HG03039 (cell line): ENCODE measurements around the gene SSC5D.

ENCODE experiments used
- ATAC-seq: cut with Tn5 transposase; IDR thresholded peaks from one replicate; pipeline ENCODE4 v1.9.1; 2021; ENCODE audit warnings: mild to moderate bottlenecking, moderate library complexity; ENCODE audit not compliant: unreplicated experiment

Gene SSC5D

DNA sequence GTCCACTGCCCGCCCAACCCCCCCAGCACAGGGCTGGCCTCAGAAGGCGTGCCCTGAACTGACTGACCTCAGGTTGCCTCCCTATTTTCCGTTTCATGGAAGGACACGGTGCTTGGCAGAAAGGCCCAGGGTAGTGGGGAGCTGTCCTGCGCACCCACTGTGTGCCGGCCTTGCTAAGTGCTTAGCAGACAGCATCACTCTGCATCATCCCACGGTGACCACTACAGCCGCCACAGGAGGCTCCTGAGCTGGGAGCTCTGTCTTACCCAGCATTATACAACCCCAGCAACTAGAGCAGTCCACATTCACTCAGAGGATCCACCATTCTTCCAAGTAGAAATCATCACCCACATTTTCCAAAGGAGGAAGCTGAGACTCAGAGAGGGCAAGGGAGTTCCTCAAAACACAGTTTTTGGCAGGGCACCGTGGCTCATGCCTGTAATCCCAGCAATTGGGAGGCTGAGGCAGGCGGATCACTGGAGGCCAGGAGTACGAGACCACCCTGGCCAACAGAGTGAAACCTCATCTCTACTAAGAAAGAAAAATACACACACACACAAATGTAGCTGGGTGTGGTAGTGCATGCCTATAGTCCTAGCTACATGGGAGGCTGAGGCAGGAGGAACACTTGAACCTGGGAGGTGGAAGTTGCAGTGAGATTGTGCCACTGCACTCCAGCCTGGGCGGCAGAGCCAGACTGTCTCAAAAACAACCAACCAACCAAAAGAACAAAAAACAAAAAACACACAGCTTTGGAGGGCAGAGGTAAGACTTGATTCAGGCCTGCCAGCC lies 47.1 kb downstream of the SSC5D start:
- no peak for ATAC-seq

DNA sequence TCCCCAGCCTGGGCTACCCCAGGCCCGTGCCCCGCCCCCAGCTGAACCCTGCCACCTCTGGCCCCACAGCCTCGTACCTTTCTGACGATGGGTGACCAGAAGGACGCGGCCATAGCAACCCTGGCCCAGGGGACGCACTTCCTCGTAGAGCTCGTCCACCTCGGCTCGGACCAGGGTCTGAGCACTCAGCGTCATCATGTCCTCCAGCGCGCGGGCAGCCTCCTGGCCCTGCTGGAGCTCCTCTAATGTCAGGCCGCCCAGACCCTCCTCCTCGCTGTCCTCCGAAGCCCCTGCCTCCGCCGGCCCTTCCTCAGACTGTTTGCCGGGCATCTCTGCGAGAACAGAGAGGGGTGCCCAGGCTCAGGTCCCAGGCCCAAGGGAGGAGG lies 47.7 kb downstream of the SSC5D start:
- ATAC-seq = no peak

DNA sequence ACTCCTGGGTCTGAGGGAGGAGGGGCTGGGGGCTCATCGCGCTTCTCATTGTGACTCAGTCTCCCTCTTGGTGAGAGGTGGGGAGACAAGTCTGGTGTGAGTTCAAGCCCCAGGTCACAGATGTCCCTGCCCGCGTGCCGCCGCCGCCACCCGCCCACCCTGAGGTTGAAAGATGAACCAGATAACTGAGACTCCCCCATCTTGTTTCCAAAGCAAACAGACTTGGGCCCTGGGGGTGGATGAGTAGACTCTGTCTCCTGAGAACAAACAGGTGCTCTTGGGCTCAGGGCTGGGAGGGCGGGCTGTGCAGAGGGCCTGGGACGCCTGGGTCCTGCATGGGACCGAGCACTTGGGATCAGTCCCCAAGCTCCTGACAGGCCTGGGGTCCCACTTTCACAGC lies 48.1 kb downstream of the SSC5D start:
- ATAC-seq = no peak

DNA sequence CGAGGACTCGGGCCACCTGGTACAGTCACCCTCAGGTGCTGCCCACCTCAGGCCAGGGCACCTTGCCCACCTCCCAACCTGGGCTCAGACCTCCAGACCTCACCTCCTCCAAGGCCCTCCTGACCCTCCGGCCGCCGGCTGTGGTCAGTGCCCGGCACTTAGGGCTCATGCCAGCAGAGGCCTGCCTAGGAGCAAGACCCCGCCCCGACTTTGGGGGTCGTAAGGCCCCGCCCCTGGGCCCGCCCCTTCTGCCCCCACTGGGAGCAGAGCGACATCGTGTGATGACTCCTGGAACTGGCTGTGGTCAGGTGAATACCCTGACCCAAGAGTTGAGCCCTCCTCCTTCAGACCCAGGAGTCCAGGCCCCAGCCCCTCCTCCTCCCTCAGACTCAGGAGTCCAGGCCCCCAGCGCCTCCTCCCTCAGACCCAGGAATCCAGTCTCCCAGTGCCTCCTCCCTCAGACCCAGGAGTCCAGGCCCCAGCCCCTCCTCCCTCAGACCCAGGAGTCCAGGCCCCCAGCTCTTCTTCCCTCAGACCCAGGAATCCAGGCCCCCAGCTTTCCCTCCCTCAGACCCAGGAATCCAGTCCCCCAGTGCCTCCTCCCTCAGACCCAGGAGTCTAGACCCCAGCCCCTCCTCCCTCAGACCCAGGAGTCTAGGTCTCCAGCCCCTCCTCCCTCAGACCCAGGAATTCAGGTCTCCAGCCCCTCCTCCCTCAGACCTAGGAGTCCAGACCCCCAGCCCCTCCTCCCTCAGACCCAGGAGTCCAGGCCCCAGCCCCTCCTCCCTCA lies 48.9 kb downstream of the SSC5D start, which contains the start of gene SBK2:
SBK2 (minus strand) TSS at position 183 of the 790 bp plus-strand sequence. CDS start 839 bp downstream, outside the sequence.
- ATAC-seq = no peak

DNA sequence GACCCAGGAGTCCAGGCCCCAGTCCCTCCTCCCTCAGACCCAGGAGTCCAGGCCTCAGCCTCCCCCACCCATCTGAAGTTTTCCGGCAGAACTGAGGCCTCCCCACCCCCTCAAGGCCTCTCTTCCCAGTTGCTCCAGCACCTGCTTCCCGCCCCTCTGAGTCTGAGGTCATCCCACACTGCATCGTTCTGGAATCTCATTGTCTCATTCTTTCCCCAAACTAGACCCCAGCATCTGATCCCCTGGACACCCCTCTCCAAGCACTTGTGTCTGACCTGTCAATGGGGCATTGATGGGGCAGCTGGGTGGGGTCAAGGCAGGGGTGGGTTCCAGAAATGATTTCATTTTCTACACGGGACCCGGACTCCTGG lies 49.5 kb downstream of the SSC5D start:
- ATAC-seq = no peak

DNA sequence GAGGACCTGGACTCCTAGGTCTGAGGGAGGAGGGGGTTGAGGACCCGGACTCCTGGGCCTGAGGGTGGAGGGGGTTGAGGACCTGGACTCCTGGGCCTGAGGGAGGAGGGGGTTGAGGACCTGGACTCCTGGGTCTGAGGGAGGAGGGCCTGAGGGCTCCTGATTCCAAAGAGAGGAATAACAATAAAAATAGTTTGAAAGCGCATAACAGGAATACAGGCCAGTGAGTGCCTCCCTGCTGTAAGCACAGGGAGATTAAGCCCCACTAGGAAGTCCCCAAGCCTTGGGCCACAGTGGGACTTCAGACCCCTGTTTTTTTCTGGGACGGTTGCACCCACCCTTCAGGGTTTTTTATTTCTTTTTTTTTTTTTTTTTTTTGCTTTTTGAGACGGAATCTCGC lies 49.9 kb downstream of the SSC5D start:
- ATAC-seq = no peak

DNA sequence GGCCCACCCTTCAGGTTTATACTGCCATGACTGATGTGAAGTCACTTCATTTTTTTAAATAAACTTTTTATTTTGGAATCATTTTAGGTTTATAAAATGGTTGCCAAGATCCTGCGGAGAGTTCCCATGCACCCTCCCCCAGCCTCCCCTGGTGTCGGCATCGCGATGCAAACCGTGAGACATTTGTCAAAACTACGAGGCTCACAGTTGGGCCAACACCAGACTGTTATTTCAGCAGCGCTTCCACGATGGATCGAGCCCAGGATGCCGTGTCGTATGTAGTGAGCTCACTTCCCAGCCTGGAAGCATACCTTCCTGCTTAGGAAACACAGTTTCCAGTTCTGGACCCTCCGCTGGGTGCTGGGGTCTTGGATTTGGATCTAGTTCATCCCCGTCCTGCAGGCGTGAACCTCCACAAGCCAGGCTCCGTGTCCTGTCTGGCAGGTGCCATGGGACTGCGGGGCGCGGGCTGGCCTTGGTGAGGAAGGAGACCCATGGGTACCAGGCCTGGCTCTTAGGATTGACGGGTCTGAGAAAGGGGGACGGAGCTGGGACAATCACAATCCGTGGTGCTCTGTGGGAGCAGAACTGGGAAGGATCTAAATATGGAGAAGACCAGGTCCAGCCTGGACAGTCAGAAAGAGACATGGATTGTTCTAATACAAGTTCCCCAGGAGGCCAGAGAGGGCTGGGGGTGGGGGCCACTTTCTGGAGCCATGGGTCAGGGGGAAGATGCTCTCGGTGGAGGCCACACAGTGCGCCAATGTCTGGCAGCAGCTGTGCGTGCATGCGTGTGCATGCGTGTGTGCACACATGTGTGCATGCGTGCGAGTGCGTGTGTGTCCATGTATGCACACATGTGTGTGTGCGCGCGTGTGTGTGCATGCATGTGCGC lies 51.1 kb downstream of the SSC5D start:
- ATAC-seq = no peak

DNA sequence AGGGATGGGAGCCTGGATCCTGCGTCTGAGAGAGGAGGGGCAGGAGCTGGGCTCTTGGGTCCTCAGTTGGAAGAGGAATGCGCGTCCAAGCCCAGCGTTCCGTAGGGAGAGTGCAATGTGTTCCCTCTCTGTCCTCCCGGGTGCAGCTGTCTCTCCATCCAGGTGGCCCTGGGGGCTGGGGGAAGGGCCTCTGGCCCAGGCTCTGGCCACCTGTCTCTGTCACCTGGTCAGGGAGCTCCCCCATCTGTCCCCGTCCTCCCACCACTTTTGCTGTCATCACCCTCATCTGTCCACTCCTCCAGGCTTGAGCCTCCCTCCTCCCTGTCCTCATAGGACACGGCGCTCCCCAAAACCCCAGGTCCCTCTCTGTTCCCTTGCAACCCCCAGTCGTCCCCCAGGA lies 52.4 kb downstream of the SSC5D start:
- ATAC-seq = no peak

DNA sequence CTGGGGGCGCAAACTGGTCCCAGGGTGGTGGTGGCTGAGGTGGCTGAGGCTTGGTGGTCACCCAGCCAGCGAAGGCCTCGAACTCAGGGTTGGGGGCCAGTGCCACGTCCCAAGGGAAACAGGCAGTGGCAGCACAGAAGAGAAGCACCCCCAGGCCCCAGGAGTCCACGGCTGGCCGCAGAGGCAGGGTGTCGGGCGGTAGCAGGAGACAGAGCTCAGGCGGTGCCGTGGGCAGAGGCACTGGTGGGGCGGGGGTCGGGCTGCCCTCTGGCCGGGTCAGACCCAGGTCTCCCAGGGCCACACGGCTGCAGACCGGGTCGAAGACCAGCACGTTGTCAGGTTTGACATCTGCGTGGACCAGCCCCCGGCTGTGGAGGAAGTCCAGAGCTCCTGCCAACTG lies 52.9 kb downstream of the SSC5D start:
- ATAC-seq = no peak

DNA sequence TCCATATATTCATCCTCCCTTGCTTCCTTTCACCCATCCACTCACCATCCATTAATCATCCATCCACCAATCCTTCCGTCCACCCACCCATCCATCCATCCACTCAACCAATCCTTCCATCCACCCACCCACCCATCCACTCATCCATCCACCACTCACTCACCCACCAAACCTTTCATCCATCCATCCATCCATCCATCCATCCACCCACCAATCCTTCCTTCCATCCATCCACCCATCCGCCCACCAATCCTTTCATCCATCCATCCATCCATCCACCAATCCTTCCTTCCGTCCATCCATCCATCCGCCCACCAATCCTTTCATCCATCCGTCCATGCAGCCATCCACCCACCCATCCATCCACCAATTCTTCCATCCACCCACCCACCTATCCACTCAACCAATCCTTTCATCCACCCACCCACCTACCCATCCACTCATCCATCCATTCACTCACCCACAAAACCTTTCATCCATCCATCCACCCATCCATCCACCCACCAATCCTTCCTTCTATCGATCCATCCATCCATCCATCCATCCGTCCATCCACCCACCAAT lies 54.1 kb downstream of the SSC5D start:
- ATAC-seq = no peak

DNA sequence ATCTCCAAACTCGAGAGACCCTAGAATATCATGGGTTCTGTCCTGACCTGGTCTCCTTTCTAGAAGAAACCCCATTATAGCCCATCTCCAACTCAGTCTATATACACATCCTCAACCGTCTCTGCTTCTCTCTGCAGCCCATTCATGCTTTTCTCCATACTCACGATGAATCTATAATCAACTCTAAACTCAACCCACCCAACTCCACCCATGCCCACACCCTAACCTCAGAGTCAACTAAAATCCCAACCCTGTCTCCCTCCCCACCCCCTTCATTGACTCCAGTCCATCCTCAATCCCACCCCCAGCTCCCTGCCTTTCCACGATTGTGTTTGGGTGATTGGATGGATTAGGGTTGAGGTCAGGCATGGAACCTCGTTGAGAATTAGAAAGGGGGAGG lies 55.3 kb downstream of the SSC5D start:
- no peak for ATAC-seq

DNA sequence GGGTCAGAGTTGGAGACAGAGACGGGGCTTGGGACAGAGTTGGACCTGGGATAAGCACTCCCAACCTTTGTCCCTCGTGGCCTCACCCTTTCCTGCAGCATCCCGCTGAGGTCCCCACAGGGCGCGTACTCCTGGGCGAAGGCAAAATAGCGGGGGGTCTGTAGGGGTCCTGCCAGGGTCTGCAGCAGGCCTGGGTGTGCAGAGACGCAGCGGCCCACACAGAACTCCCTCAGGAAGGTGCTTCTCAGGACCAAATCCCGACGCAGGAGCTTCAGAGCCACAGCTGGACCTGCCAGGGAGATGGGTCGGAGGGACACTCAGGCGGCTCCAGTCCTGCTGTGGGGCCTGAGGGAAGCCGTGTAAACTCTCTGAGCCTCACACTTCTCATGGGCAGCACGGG lies 55.8 kb downstream of the SSC5D start:
- ATAC-seq = no peak

DNA sequence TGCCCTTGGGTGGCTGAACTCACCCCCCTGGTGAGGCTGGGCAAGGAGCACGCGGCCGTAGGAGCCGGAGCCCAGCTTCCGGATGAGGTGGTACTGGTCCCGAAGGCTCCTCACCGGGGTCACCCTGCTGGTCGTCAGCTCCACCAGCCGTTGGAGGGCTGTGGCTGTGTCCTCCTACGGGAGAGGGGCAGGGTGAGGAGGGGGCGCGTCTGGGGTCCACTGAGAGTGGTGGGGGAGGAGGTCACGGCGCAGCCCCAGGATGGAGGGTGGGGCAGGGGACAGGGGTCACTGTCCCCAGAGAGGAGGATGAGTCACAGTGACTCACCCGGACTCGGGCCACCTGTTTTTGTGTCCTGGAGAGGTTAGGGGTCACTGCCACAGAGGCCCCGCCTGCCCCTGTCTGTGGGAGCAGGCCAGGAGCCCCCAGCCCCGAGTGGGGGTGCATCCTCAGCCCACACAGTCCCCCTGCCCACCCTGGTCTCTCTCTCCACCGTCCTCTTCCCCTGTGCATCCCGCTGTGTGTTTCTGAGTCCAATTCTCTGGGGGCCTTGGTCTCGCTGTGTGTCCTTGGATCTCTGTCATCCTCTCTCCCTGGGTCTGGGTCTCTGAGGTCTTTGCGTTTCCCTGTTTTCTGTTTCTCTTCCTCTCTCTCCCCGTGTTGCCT lies 56.7 kb downstream of the SSC5D start:
- no peak for ATAC-seq

DNA sequence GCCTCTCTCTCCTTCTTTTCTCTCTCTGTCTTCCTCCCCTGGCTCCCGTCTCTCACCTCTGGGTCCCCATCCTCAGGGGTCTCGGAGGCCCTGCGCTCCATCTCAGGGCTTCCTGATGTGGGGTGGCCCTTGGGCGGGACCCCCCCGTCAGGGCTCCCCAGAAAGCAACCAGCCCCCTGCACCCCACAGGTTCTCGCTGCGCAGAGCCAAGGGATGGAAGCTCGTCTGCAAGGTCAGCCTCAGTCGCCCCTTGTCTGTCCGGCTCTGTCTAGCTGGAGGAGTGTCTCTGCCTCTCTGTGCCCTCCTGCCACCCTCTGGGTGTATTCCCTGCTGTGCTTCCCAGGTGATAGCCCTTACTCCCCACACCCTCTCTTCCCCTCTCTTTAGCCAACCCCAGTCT lies 57.2 kb downstream of the SSC5D start, which contains the start of gene SBK3:
SBK3 (minus strand) TSS at position 101 of the 400 bp plus-strand sequence; CDS start at position 101, 0 bp downstream.
- no peak for ATAC-seq

DNA sequence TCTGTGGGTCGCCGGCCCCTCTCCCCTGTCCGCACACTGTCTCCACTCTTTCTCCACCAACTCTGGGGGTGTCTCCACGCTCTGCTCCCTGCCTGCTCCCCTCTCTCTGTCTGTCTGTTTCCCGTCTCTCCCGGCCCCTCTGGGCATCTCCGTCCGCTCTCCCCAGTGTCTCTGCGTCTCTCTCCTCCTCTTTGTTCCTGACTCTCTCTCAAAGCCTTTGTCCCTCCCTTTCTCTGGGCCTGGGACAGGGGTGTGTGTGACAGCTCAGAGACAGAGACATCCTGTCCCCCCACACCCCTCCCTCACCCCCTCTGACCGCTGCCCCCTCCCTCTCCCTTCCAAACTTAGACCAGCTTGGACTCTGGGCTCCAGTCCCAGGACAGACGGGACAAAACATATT lies 57.8 kb downstream of the SSC5D start:
- ATAC-seq = no peak

DNA sequence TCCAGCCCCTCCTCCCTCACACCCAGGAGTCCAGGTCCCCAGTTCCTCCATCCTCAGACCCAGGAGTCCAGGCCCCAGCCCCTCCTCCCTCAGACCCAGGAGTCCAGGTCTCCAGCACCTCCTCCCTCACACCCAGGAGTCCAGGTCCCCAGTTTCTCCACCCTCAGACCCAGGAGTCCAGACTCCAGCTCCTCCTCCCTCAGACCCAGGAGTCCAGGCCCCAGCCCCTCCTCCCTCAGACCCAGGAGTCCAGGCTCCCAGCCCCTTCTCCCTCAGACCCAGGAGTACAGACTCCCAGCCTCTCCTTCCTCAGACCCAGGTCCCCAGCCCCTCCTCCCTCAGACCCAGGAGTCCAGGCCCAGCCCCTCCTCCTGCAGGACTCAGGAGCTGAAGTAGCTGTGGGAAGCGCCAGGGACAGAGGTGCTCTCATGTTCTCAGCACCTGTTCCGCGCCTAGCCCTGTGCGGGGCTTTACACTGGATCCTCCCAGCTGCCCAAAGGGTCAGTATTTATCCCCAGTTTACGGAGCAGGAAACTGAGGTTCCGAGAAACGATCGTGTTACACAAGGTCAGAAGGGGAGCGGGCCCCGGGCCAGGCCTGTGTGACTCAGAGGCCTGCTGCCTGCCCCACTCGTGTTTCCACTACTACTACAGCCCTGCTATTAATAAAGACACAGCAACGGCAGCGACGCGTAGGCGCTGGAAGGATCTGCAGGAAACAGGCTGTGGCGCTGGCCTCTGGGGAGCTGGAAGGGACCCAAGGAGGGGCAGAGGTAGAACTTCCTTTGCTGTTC lies 58.8 kb downstream of the SSC5D start:
- ATAC-seq = no peak

DNA sequence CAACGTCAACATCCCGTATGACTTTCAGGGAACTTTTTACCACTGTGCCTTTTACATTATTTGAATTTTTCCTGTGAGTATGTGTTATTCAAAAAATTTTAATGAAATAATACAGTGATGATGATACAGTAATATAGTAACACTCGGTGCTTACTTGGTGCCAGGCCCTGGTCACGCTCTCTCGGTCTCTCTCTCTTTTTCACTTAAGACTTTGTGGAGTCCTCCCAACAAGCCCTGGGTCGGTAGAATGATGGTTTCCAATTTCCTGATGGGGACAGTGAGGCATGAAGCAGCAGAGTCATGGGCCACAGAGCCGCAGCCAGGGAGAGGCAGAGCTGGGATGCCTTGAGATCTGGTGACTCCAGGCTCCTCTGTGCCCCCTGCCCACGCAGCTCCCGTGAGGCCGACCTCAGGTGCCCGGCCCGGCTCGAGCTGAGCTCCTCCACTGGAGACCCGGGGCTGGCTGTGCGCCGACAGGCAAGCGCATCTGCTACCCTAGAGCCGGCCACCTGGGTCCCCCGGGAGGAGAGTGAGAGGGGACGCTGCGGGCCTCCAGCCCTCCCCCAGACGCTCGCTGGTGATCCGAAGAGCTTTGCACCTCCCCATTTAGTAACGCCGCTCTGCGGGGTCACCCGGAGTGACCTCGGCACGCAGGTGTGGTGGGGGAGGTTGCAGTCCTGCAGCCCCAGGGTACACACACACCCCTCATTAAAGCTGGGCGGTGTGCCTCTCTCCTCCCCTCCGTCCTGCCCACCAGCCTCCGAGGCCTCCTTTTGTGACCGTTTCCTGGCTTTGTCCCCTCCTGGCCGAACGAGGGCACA lies 61.5 kb downstream of the SSC5D start:
- no peak for ATAC-seq

DNA sequence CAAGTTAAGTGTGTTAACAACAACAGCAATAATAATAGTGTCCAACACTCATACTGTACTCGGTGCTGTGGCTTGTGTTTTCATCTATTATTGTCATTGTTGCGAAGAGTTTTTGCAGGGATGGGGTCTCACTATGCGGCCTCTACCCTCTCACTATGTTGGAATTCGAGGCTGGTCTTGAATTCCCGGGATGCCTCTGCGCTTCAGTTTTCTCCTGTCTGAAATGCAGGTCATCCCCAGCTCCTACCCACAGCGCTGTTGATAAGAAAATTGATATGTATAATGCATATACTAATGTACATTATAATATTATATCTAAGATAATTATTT lies 62.0 kb downstream of the SSC5D start:
- ATAC-seq = no peak

DNA sequence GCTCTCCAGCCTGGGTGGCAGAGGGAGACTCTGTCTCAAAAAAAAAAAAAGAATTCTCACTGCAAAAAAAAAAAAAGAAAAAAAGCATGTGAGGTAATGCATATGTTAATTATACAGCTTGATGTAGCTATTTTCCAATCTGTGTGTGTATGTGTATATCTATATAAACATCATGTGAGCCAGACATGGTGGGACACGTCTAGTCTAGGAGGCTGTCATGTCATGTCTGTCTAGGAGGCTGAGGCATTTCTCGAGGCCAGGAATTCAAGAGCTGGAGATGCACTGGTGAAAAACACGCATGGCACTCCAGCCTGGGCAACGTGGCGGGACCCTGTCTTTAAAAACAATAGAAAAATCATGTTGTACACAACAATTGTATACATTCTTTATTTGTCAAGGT lies 64.0 kb downstream of the SSC5D start:
- no peak for ATAC-seq
